Left lung (tissue), 10 donors: ENCODE results near the gene SLC6A1. TPM values are rescaled to one million over a fixed set of nuclear protein-coding genes. Genes with fewer than 3 reads are reported as not detected.

ENCODE experiments used
- ATAC-seq: fragments of 200-7000 bp; cut with Tn5 transposase; one replicate; pipeline ENCODE4 v1.9.1; 2020; ENCODE audit warnings: moderate library complexity
- DNase-seq, 4 donors: peaks; one replicate each; pipeline ENCODE4 v3.0.0-alpha.2; 2013 to 2020
- H3K27ac ChIP-seq, 2 donors: fragments of 200-600 bp; sonication (generic) in 1 of 2; one replicate each; pipeline versions ENCODE4 v1.5.0 to v1.8.0; 2020 to 2021
- H3K27me3 ChIP-seq, 2 donors: fragments of 200-600 bp; sonication (generic) in 1 of 2; one replicate each; pipeline versions ENCODE4 v1.5.0 to v1.8.0; 2020 to 2021
- H3K36me3 ChIP-seq, 2 donors: fragments of 200-600 bp; sonication (generic) in 1 of 2; one replicate each; pipeline versions ENCODE4 v1.5.0 to v1.8.0; 2020 to 2021
- H3K4me1 ChIP-seq, 2 donors: fragments of 200-600 bp; one replicate each; pipeline ENCODE4 v1.8.0; 2021
- H3K4me3 ChIP-seq, 2 donors: fragments of 200-600 bp; sonication (generic) in 1 of 2; one replicate each; pipeline versions ENCODE4 v1.5.0 to v1.8.0; 2020 to 2021; ENCODE audit warnings: mild to moderate bottlenecking in 1 of 2
- H3K9me3 ChIP-seq, 2 donors: fragments of 200-600 bp; sonication (generic) in 1 of 2; one replicate each; pipeline versions ENCODE4 v1.5.0 to v1.8.0; 2020 to 2021
- CTCF ChIP-seq, 2 donors: fragments of 200-600 bp; sonication (generic) in 1 of 2; IDR thresholded peaks; one replicate each; pipeline versions ENCODE4 v1.5.0 to v1.8.0; 2021; ENCODE audit warnings: antibody characterized with exemption in 2 of 2
- intact Hi-C, 2 donors: fragments of 100-400 bp; cut with DNase I; formaldehyde crosslinking; loops; one replicate each; pipeline versions ENCODE4 v1.11.2 to v1.14.2; 2022
- polyA plus RNA-seq, 6 donors: library from polyadenylated mRNA; unstranded; fragments of 120-200 nt; gene quantifications; one replicate each; pipeline ENCODE4 v1.2.1, GENCODE V29; 2013; ENCODE audit not compliant: insufficient read length in 6 of 6
- total RNA-seq, 2 donors: library from RNA; stranded (reverse); fragmentation: NEBNext Ultra II Directional; extraction: Animal tissue kit (Norgen Biotek cat#: 25700); gene quantifications; one replicate each; pipeline ENCODE4 v1.2.1, GENCODE V29; 2021
- donor health status: DM: no; HTN: yes; CAD: no.
- donor health status: DM: no; HTN: no; CAD: no.

Gene SLC6A1
- total and polyA plus RNA-seq, 8 donors = 0.97 to 7.2 (median 5.3) TPM

GRCh38 chr3:11085093-11085840, 92.7 kb downstream of the SLC6A1 start:
- ATAC-seq = peak; percentile 44
- H3K36me3 ChIP-seq = no peaks in the 10 kb centered on the region
- no peak for TF ChIP-seq CTCF (IDR thresholded peaks at IDR 0.05)
- H3K4me1 ChIP-seq = no peaks in the 10 kb centered on the region
- H3K27me3 ChIP-seq = no peaks in the 10 kb centered on the region
- H3K9me3 ChIP-seq = no peaks in the 10 kb centered on the region
- intact Hi-C loops = no loop called here
- H3K27ac ChIP-seq = no peak overlapping the region
- H3K4me3 ChIP-seq = no peak overlapping the region
- no peak for DNase-seq

- DNase-seq = no peak
- TF ChIP-seq CTCF (IDR thresholded peaks at IDR 0.05) = no peak
- intact Hi-C loops = no loop called here
- no peak for ATAC-seq
- no peaks in the 10 kb centered on the region for H3K36me3 ChIP-seq
- no peak overlapping the region for H3K27ac ChIP-seq
- H3K9me3 ChIP-seq = no peaks in the 10 kb centered on the region
- H3K4me3 ChIP-seq = no peak overlapping the region
- H3K4me1 ChIP-seq = no peaks in the 10 kb centered on the region
- no peaks in the 10 kb centered on the region for H3K27me3 ChIP-seq
These were observed 94.3 kb downstream of the SLC6A1 start for GRCh38 chr3:11086856-11087255.

- intact Hi-C loops = no loop called here
- no peaks in the 10 kb centered on the region for H3K9me3 ChIP-seq
- no peaks in the 10 kb centered on the region for H3K4me1 ChIP-seq
- no peak for TF ChIP-seq CTCF (IDR thresholded peaks at IDR 0.05)
- DNase-seq = no peak
- no peak overlapping the region for H3K27ac ChIP-seq
- H3K27me3 ChIP-seq = no peaks in the 10 kb centered on the region
- no peaks in the 10 kb centered on the region for H3K36me3 ChIP-seq
- no peak overlapping the region for H3K4me3 ChIP-seq
- no peak for ATAC-seq
These were observed 95.5 kb downstream of the SLC6A1 start for GRCh38 chr3:11088066-11088465.

GRCh38 chr3:11088831-11089230, 96.3 kb downstream of the SLC6A1 start:
- Histone ChIP-seq H3K9me3 (no peaks in the 10 kb centered on the region), H3K27ac (no peak overlapping the region), H3K4me3 (no peak overlapping the region), H3K27me3 (no peaks in the 10 kb centered on the region), H3K4me1 (no peaks in the 10 kb centered on the region), H3K36me3 (no peaks in the 10 kb centered on the region)
- no peak for TF ChIP-seq CTCF (IDR thresholded peaks at IDR 0.05)
- no peak for DNase-seq
- intact Hi-C loops = no loop called here
- no peak for ATAC-seq

Other genes starting within 250 kb of the SLC6A1 start
- gene SLC6A11, start 176.5 kb upstream of the SLC6A1 start, total RNA-seq = under 1 TPM in 1 of 2 donors, not detected in 1; 0.13 TPM
- under 1 TPM in 5 of 6 donors, not detected in 1; 0.07 to 0.31 (median 0.23) TPM for gene SLC6A11, start 176.5 kb upstream of the SLC6A1 start, polyA plus RNA-seq
- gene HRH1, start 161.7 kb downstream of the SLC6A1 start, total RNA-seq = 1 to 10 TPM; 5.9 to 6.6 TPM
- gene HRH1, start 161.7 kb downstream of the SLC6A1 start, polyA plus RNA-seq = 1 to 10 TPM; 4.5 to 6.7 (median 4.8) TPM